NT2/D1 (cell line): ENCODE data around the gene AHRR.
"Not testable (repeated sequence)": the region's sequence is repeated elsewhere in the genome, so short reads cannot be mapped to it uniquely, and the experiment has no call there.

Experiments
- DNase-seq: peaks from one replicate; pipeline ENCODE4 v3.0.0-alpha.2; 2011; ENCODE audit warnings: low read depth, low spot score
- H3K27me3 ChIP-seq: 2 replicates; pipeline ENCODE4 v1.6.0; 2011; ENCODE audit warnings: mild to moderate bottlenecking; ENCODE audit not compliant: insufficient read length, insufficient read depth
- H3K36me3 ChIP-seq: 2 replicates; pipeline ENCODE4 v1.6.1; 2011; ENCODE audit warnings: mild to moderate bottlenecking, low read length, mixed read lengths; ENCODE audit not compliant: insufficient read depth, insufficient read length
- H3K4me1 ChIP-seq: 2 replicates; pipeline ENCODE4 v1.5.1; 2011; ENCODE audit not compliant: insufficient read depth, insufficient read length
- H3K4me3 ChIP-seq: 2 replicates; pipeline ENCODE4 v1.5.1; 2011; ENCODE audit warnings: low read depth; ENCODE audit not compliant: insufficient read length
- H3K9ac ChIP-seq: 2 replicates; pipeline ENCODE4 v1.6.0; 2011; ENCODE audit warnings: low read depth; ENCODE audit not compliant: insufficient read length
- H3K9me3 ChIP-seq: 2 replicates; pipeline ENCODE4 v1.5.1; 2011; ENCODE audit warnings: mild to moderate bottlenecking, low read length; ENCODE audit not compliant: insufficient read depth
- SUZ12 ChIP-seq: IDR thresholded peaks from 2 replicates; pipeline ENCODE4 v1.6.1; 2011; ENCODE audit not compliant: insufficient read length, insufficient read depth; ENCODE audit errors: extremely low read depth
- YY1 ChIP-seq: IDR thresholded peaks from 2 replicates; pipeline ENCODE4 v1.6.1; 2011; ENCODE audit not compliant: insufficient read length, insufficient read depth
- ZNF274 ChIP-seq: IDR thresholded peaks from 2 replicates; pipeline ENCODE4 v1.6.1; 2011; ENCODE audit warnings: mild to moderate bottlenecking, low read depth, low read length

AHRR gene

GRCh38 chr5:308672-309271, 12.7 kb upstream of the AHRR start:
- no peak for DNase-seq
- H3K36me3 ChIP-seq = peaks cover 61% of the 10 kb centered on the region
- TF ChIP-seq SUZ12 (no peak), YY1 (no peak), ZNF274 (no peak)
- peaks cover 5% of the 10 kb centered on the region for H3K4me1 ChIP-seq
- no peaks in the 10 kb centered on the region for H3K27me3 ChIP-seq
- H3K9me3 ChIP-seq = no peaks in the 10 kb centered on the region
- no peak overlapping the region for H3K9ac ChIP-seq
- no peak overlapping the region for H3K4me3 ChIP-seq

DNA sequence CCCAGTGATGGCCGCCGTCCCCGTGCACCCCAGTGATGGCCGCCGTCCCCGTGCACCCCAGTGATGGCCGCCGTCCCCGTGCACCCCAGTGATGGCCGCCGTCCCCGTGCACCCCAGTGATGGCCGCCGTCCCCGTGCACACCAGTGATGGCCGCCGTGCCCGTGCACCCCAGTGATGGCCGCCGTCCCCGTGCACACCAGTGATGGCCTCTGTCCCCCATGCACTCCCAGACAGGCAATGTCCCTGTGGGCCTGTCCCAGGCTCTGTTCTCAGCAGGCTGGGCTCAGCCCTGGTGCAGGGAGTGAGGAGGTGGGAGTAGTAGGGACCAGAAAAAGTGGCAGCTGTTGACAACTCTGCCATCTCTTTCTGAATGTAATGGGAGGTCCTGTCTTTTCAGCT, 11.7 kb upstream of the AHRR start:
- not testable (repeated sequence) for H3K4me1 ChIP-seq, H3K9ac ChIP-seq, H3K9me3 ChIP-seq, H3K27me3 ChIP-seq, H3K4me3 ChIP-seq, DNase-seq
- peaks cover 70% of the 10 kb centered on the region for H3K36me3 ChIP-seq

DNA sequence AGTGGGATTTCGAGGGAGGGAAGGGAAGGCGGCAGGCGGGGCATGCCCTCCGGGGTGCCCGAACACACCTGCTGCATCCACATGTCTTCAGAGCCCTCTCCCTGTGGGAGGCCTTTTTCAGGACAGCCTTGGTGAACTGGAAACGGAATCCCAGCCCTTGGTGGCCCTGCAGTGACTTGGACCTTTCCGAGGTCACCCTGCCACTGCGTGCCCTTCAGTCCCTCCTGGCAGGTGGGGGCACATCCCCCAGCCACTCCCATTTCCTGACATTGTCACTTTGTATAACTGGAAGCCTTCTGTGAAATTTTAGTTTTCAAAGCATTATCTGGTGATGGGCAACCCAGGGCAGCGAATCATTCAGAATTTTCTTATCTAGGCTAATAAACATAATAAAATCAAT, 11.0 kb upstream of the AHRR start:
- TF ChIP-seq YY1 (no peak), SUZ12 (no peak), ZNF274 (no peak)
- peaks cover 9% of the 10 kb centered on the region for H3K4me1 ChIP-seq
- peaks cover 71% of the 10 kb centered on the region for H3K36me3 ChIP-seq
- H3K9me3 ChIP-seq = no peaks in the 10 kb centered on the region
- H3K4me3 ChIP-seq = no peak overlapping the region
- DNase-seq = no peak
- H3K27me3 ChIP-seq = no peaks in the 10 kb centered on the region
- H3K9ac ChIP-seq = no peak overlapping the region

DNA sequence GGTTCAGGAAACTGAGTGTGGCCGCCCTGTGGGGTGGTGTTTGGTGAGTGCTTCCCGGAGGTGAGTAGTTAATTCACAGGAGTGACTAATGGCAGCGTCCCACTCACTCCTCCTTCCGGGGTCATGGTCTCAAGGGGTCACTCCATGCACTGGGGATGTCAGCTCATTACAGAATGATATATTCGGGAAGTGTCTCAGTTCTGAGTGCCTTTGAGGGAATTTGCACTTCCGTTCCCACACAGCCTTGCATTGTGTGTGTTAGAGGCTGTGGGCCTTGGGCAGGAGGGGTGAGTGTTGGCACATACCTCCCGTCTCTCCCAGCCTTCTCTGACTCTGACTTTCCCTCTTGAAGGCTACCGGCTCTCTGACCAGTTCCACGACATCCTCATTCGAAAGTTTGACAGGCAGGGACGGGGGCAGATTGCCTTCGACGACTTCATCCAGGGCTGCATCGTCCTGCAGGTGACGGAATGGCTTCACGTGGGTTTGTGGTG, 10.5 kb upstream of the AHRR start:
- TF ChIP-seq ZNF274 = no peak
- no peak for TF ChIP-seq SUZ12
- no peak for TF ChIP-seq YY1
- Histone ChIP-seq H3K4me3 (no peak overlapping the region), H3K9ac (no peak overlapping the region), H3K9me3 (no peaks in the 10 kb centered on the region), H3K27me3 (no peaks in the 10 kb centered on the region), H3K36me3 (peaks cover 72% of the 10 kb centered on the region), H3K4me1 (peaks cover 13% of the 10 kb centered on the region)
- DNase-seq = no peak

GRCh38 chr5:311963-312362, 9.6 kb upstream of the AHRR start:
- DNase-seq = no peak
- no peak overlapping the region for H3K4me3 ChIP-seq
- no peaks in the 10 kb centered on the region for H3K9me3 ChIP-seq
- no peak for TF ChIP-seq YY1
- no peak for TF ChIP-seq ZNF274
- TF ChIP-seq SUZ12 = no peak
- peaks cover 13% of the 10 kb centered on the region for H3K4me1 ChIP-seq
- H3K27me3 ChIP-seq = no peaks in the 10 kb centered on the region
- peaks cover 73% of the 10 kb centered on the region for H3K36me3 ChIP-seq
- no peak overlapping the region for H3K9ac ChIP-seq

GRCh38 chr5:312845-313244, 8.7 kb upstream of the AHRR start:
- peaks cover 67% of the 10 kb centered on the region for H3K36me3 ChIP-seq
- no peak overlapping the region for H3K9ac ChIP-seq
- H3K27me3 ChIP-seq = no peaks in the 10 kb centered on the region
- peaks cover 13% of the 10 kb centered on the region for H3K4me1 ChIP-seq
- TF ChIP-seq ZNF274 (no peak), SUZ12 (no peak), YY1 (no peak)
- H3K4me3 ChIP-seq = no peak overlapping the region
- no peaks in the 10 kb centered on the region for H3K9me3 ChIP-seq
- DNase-seq = no peak

DNA sequence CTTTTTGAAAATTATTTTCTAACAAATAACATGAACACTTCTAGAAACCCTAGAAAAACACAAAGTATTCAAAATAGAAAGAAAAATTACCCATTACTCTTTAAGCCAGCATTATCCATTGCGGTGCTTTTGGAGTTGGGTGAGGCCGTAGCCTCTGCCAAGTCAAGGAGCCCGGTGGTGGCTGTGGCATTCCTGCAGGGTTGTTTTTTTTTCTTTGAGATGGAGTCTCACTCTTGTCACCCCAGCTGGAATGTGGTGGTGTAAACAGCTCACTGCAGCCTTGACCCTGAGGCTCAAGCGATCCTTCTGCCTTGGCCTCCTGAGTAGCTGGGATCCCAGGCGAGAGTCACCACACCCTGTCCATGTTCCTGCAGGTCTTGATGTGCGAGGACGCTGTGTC, 8.2 kb upstream of the AHRR start:
- TF ChIP-seq YY1 = no peak
- no peak for TF ChIP-seq SUZ12
- TF ChIP-seq ZNF274 = no peak
- Histone ChIP-seq H3K9ac (no peak overlapping the region), H3K4me3 (no peak overlapping the region), H3K4me1 (peaks cover 13% of the 10 kb centered on the region), H3K9me3 (no peaks in the 10 kb centered on the region), H3K27me3 (no peaks in the 10 kb centered on the region), H3K36me3 (peaks cover 63% of the 10 kb centered on the region)
- DNase-seq = no peak

DNA sequence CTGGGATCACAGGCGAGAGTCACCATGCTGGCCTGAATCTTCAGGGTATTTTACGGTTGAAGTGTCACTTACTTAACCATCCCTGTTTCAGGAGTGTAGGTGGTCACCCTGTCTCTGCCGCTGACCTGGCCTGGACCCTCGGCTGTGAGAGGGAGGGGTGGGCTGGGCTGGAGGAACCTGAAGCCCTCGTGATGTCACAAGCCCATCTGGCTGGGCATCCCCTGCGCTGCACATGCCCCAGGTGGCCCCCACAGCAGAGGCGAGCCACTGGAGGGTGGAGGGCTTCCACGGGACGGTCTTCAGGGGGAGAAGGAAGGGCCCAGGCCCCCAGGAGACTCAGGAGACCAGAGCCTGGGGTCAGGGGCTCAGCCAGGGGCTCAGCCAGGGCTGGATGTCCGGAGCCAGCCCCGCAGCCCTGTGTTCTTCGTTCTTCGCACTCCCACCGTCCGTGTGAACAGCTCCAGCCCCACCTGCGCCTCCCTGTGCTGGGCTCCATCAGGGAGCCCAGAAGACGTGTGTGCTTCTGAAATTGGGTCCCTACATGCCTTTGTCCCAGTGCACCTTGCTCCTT, 7.6 kb upstream of the AHRR start:
- peaks cover 4% of the 10 kb centered on the region for H3K27me3 ChIP-seq
- no peak overlapping the region for H3K9ac ChIP-seq
- TF ChIP-seq SUZ12 (no peak), YY1 (no peak), ZNF274 (no peak)
- DNase-seq = no peak
- peaks cover 61% of the 10 kb centered on the region for H3K36me3 ChIP-seq
- H3K9me3 ChIP-seq = no peaks in the 10 kb centered on the region
- H3K4me1 ChIP-seq = peaks cover 16% of the 10 kb centered on the region
- H3K4me3 ChIP-seq = no peak overlapping the region
